HepG2 (cell line): ENCODE data around the gene SRP68. TPM values are rescaled to one million over a fixed set of nuclear protein-coding genes. Genes with fewer than 3 reads are reported as not detected.

ENCODE experiments used
- ASH2L ChIP-seq: fragments of 300-600, 200-600 bp; sonication (generic); IDR thresholded peaks from 2 replicates; pipeline ENCODE4 v1.7.0; 2017; ENCODE audit warnings: low read depth, mild to moderate bottlenecking, moderate library complexity, mixed read lengths, low read length; ENCODE audit not compliant: insufficient read length
- ATF7-NPFF ChIP-seq: sonication (generic); formaldehyde crosslinking; IDR thresholded peaks from 2 replicates; pipeline ENCODE4 v1.8.1; 2023; ENCODE audit warnings: mild to moderate bottlenecking, low read depth, missing genetic modification reagents, moderate library complexity
- BORCS8-MEF2B ChIP-seq: sonication (generic); formaldehyde crosslinking; IDR thresholded peaks from 2 replicates; pipeline ENCODE4 v1.8.0; 2022; ENCODE audit warnings: mild to moderate bottlenecking, missing genetic modification reagents
- E2F2 ChIP-seq: sonication (generic); formaldehyde crosslinking; IDR thresholded peaks from 2 replicates; pipeline ENCODE4 v1.4.0; 2020; ENCODE audit warnings: missing genetic modification reagents, borderline replicate concordance
- GATA4 ChIP-seq: sonication (generic); IDR thresholded peaks from 2 replicates; pipeline ENCODE4 v1.6.1; 2016; ENCODE audit warnings: antibody characterized with exemption, low read depth, borderline replicate concordance
- JUND ChIP-seq: sonication (generic); formaldehyde crosslinking; IDR thresholded peaks from 2 replicates; pipeline ENCODE4 v1.8.0; 2022; ENCODE audit warnings: mild to moderate bottlenecking, missing genetic modification reagents
- KDM3A ChIP-seq: IDR thresholded peaks from 2 replicates; pipeline ENCODE4 v1.6.1; 2018; ENCODE audit warnings: low read depth, missing compliant biosample characterization
- SIN3B ChIP-seq: fragments of 150-350 bp; IDR thresholded peaks from 2 replicates; pipeline ENCODE4 v1.6.1; 2014; ENCODE audit warnings: low read length
- TAF15 ChIP-seq: fragments of 200-400 bp; formaldehyde crosslinking; IDR thresholded peaks from one replicate; pipeline ENCODE4 v1.6.1; 2018; ENCODE audit warnings: mild to moderate bottlenecking, low read depth, low read length; ENCODE audit not compliant: poor library complexity, severe bottlenecking
- ZBTB33 ChIP-seq: sonication (generic); formaldehyde crosslinking; IDR thresholded peaks from 2 replicates; pipeline ENCODE4 v1.4.0; 2020; ENCODE audit warnings: missing genetic modification reagents
- ZC3H13 ChIP-seq: sonication (generic); formaldehyde crosslinking; IDR thresholded peaks from 2 replicates; pipeline ENCODE4 v1.8.1; 2023; ENCODE audit warnings: mild to moderate bottlenecking, missing genetic modification reagents, moderate library complexity
- ZNF10 ChIP-seq: sonication (generic); formaldehyde crosslinking; IDR thresholded peaks from 2 replicates; pipeline ENCODE4 v1.4.0; 2020; ENCODE audit warnings: mild to moderate bottlenecking, low read depth, missing genetic modification reagents, borderline replicate concordance
- ZNF17 ChIP-seq: sonication (generic); formaldehyde crosslinking; IDR thresholded peaks from 2 replicates; pipeline ENCODE4 v1.5.0; 2020; ENCODE audit warnings: mild to moderate bottlenecking, missing genetic modification reagents
- ZNF430 ChIP-seq: sonication (generic); formaldehyde crosslinking; IDR thresholded peaks from 2 replicates; pipeline ENCODE4 v1.9.0; 2021; ENCODE audit warnings: mild to moderate bottlenecking, missing genetic modification reagents
- ZNF569 ChIP-seq: sonication (generic); formaldehyde crosslinking; IDR thresholded peaks from 2 replicates; pipeline ENCODE4 v1.5.0; 2020; ENCODE audit warnings: mild to moderate bottlenecking, missing genetic modification reagents, moderate library complexity, borderline replicate concordance
- ZNF713 ChIP-seq: sonication (generic); formaldehyde crosslinking; IDR thresholded peaks from 2 replicates; pipeline ENCODE4 v1.4.0; 2020; ENCODE audit warnings: mild to moderate bottlenecking, missing genetic modification reagents
- ZNF720 ChIP-seq: sonication (generic); formaldehyde crosslinking; IDR thresholded peaks from 2 replicates; pipeline ENCODE4 v1.4.0; 2020; ENCODE audit warnings: missing genetic modification reagents
- ZNF83 ChIP-seq: sonication (generic); formaldehyde crosslinking; IDR thresholded peaks from 2 replicates; pipeline ENCODE4 v1.4.0; 2020; ENCODE audit warnings: missing genetic modification reagents, mild to moderate bottlenecking, borderline replicate concordance
- polyA plus RNA-seq, 8 experiments: library from polyadenylated mRNA; depleted of rRNA in 3 of 8; stranded (reverse) in 7 of 8; unstranded in 1 of 8; fragments of >200 nt; fragmentation: Illumina TruSeq in 4 of 8; extraction: Trizol in 4 of 8; gene quantifications; 2 replicates each; pipeline versions ENCODE4 v1.2.1 to v1.2.3, GENCODE V29; 2011 to 2016; ENCODE audit warnings: low read depth in 4 of 8, missing spikeins in 1 of 8, mixed read lengths in 1 of 8; ENCODE audit not compliant: insufficient read depth in 1 of 8
- total RNA-seq, 5 experiments: library from RNA; depleted of rRNA; stranded (reverse); fragments of >200 nt; fragmentation: Illumina TruSeq; extraction: Trizol; gene quantifications; 2 replicates each; pipeline ENCODE4 v1.2.3, GENCODE V29; 2016; ENCODE audit warnings: low read depth in 1 of 5
- TF ChIP-seq, protein P1 (sequence below): sonication (generic); formaldehyde crosslinking; IDR thresholded peaks from 2 replicates; pipeline ENCODE4 v1.8.1; 2023; ENCODE audit warnings: mild to moderate bottlenecking, inconsistent platforms, moderate library complexity, missing genetic modification reagents, borderline replicate concordance
- TF ChIP-seq, protein P2 (sequence below): sonication (generic); formaldehyde crosslinking; IDR thresholded peaks from 2 replicates; pipeline ENCODE4 v1.5.1; 2020; ENCODE audit warnings: mild to moderate bottlenecking, missing genetic modification reagents, moderate library complexity

The SRP68 gene
- total and polyA plus RNA-seq, 2 of the 13 experiments (the other 11 are each of a cell fraction or from before 2014, with no cell fraction given): 39.8 to 74.3 TPM

DNA sequence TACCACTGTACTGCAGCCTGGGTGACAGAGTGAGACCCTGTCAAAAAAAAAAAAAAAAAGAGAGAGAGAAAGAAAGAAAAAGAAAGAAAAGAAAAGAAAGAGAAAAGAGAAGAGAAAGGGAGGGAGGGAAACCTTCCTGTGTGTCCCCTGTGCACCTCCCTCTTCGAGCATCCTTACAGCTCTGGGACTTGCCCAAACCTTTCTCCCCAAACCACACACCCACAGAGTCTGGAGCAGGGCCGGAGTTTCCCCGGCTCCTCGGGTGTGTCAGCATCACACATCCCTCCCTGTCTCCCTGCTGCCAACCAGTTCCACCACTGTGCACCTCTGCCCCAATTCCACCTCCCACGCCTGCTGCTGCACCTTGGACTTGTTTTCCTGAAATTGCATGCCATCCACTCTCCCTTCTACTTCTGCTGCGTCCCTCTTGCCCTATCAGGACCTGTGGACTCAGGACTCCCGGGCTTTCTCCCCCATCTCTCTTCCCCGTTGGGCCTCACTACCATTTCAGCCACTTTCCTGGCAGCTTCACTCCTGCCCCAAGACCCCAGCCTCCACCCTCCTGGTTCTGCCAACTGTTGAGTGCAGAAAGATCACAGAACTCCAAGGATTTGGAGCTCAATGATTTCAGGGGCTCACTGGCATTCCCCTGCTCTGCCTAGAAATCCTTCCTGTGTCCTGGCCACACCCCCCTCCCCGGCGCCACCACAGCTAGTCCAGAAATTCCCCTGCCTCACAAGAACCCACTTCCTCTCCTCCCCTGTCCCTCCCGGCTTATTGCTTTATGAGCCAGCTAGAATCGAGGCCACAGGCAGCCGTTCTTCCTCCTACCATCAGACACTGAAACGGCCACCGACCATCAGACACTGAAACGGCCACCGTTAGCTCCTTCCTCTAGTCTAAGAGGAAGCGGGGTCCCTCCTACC lies 75.4 kb downstream of the SRP68 start (continued):
- TF ChIP-seq E2F2 (0 out of 2 replicates have a peak, but pooled peaks have one; percentile 59), ZNF569 (CRISPR knock-in tag) (peak; percentile 60; the same call in 1 of the 2 replicates), JUND (CRISPR knock-in tag) (no peak), TAF15 (no peak), GATA4 (peak; percentile 41; the same call in 1 of the 2 replicates), ZNF720 (CRISPR knock-in tag) (peak; percentile 64; the same call in 1 of the 2 replicates), ZNF10 (CRISPR knock-in tag) (no peak), ZBTB33 (no peak; the same call in 1 of the 2 replicates), KDM3A (CRISPR knock-in tag) (no peak), SIN3B (no peak), BORCS8-MEF2B (CRISPR knock-in tag) (peak; percentile 61; the same call in 1 of the 2 replicates), ASH2L (peak; percentile 91), ZNF713 (CRISPR knock-in tag) (0 out of 2 replicates have a peak, but pooled peaks have one; percentile 42), ATF7-NPFF (no peak), ZNF17 (no peak), ZNF83 (no peak), ZNF430 (peak; percentile 97), ZC3H13 (CRISPR knock-in tag) (peak; percentile 78; the same call in 1 of the 2 replicates)
- TF ChIP-seq, protein P1, sequence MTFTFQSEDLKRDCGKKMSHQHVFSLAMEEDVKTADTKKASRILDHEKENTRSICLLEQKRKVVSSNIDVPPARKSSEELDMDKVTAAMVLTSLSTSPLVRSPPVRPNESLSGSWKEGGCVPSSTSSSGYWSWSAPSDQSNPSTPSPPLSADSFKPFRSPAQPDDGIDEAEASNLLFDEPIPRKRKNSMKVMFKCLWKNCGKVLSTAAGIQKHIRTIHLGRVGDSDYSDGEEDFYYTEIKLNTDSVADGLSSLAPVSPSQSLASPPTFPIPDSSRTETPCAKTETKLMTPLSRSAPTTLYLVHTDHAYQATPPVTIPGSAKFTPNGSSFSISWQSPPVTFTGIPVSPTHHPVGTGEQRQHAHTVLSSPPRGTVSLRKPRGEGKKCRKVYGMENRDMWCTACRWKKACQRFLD (CRISPR knock-in tag): no peak; the same call in none of the 2 replicates
- TF ChIP-seq, protein P2, sequence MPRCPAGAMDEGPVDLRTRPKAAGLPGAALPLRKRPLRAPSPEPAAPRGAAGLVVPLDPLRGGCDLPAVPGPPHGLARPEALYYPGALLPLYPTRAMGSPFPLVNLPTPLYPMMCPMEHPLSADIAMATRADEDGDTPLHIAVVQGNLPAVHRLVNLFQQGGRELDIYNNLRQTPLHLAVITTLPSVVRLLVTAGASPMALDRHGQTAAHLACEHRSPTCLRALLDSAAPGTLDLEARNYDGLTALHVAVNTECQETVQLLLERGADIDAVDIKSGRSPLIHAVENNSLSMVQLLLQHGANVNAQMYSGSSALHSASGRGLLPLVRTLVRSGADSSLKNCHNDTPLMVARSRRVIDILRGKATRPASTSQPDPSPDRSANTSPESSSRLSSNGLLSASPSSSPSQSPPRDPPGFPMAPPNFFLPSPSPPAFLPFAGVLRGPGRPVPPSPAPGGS (CRISPR knock-in tag): peak; percentile 81; the same call in 1 of the 2 replicates
